Astrocyte of the spinal cord (primary cell): ENCODE data around the gene ARHGAP19.

Experiments
- DNase-seq: peaks from one replicate; pipeline ENCODE4 v3.0.0; 2011; ENCODE audit warnings: low read depth, low spot score
- H3K4me3 ChIP-seq: 2 replicates; pipeline ENCODE4 v1.5.1; 2011; ENCODE audit warnings: low read depth, mild to moderate bottlenecking, low read length, moderate library complexity
- in situ Hi-C: cut with HindIII; loops from 2 replicates; pipeline ENCODE4 v1.10.0; 2017; ENCODE audit warnings: low sequenced_read_pairs
- TF ChIP-seq, protein P1 (sequence below): IDR thresholded peaks from 2 replicates; pipeline ENCODE4 v1.5.1; 2012; ENCODE audit warnings: low read depth, mild to moderate bottlenecking, low read length, inconsistent platforms

Gene ARHGAP19

GRCh38 chr10:97224483-97225435 lies 67.7 kb downstream of the ARHGAP19 start:
- no peak for DNase-seq
- TF ChIP-seq, protein P1, sequence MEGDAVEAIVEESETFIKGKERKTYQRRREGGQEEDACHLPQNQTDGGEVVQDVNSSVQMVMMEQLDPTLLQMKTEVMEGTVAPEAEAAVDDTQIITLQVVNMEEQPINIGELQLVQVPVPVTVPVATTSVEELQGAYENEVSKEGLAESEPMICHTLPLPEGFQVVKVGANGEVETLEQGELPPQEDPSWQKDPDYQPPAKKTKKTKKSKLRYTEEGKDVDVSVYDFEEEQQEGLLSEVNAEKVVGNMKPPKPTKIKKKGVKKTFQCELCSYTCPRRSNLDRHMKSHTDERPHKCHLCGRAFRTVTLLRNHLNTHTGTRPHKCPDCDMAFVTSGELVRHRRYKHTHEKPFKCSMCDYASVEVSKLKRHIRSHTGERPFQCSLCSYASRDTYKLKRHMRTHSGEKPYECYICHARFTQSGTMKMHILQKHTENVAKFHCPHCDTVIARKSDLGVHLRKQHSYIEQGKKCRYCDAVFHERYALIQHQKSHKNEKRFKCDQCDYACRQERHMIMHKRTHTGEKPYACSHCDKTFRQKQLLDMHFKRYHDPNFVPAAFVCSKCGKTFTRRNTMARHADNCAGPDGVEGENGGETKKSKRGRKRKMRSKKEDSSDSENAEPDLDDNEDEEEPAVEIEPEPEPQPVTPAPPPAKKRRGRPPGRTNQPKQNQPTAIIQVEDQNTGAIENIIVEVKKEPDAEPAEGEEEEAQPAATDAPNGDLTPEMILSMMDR: no peak
- H3K4me3 ChIP-seq: no peak overlapping the region
- in situ Hi-C loops: no loop called here

DNA sequence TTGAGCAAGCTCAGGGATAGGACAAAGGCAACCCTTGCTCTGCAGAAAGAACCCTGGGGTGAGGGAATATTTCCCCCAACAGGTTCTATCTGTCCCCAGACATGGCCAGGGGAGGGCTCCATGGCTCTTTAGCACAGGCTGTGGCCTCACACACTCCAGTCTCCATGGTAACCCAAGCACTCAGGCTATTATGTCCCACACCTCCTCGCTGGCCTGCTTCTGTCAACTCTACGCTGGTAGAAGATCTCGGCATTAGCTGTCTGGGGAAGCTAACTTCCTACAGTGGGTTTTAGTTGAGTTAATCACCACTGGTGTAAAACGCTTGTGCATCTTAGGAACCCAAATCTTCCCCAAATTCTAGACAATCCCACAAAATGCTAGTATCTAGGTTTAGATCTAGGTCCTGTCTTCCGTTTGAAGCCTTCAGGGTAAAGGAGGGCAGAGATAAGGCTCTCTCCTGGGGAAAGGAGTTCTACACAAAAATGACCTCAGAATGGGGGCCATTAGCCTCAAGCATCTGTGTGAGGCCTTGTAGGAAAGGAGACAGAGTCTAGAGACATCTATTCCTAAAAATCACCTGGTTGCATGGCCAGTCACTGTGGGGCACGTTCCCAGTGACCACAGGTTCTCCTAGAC lies 70.0 kb downstream of the ARHGAP19 start:
- no peak overlapping the region for H3K4me3 ChIP-seq
- TF ChIP-seq, protein P1: no peak
- no peak for DNase-seq
- in situ Hi-C loops: no loop called here

- no peak for DNase-seq
- TF ChIP-seq, protein P1: no peak
- H3K4me3 ChIP-seq: no peak overlapping the region
- in situ Hi-C loops: no loop called here
Measured at GRCh38 chr10:97220355-97220754, 72.1 kb downstream of the ARHGAP19 start.

- DNase-seq: no peak
- in situ Hi-C loops: no loop called here
- TF ChIP-seq, protein P1: no peak
- H3K4me3 ChIP-seq: no peak overlapping the region
Measured at GRCh38 chr10:97217299-97217698, 75.1 kb downstream of the ARHGAP19 start.

DNA sequence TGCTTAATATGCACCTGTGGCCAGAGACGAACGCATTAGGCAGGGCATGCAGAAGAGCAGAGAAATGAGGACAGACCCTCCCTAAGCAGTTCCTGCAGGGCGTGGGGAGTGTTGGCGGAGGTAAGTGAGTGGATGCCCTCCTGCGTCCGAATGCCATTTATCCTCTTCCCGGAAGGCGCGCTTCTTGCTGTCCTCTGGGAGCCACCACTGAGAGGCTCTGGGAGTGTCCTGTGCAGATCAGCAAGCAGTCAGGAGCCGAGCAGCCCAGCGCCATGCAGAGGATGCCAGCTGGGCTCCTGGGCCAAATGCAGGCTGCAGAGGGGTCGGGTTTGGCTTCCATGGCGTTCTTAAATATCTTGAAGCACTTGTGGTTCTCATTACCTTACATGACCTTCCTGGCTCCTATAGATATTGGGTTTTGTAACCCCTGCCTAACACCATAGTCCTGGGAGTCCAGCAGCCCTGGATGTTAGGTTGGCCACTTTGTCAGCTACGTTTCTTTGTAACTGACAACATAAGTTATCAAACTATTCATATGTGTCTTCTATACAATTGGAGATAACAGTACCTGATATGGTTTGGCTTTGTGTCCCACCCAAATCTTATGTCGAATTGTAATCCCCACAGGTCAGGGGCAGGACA lies 76.7 kb downstream of the ARHGAP19 start:
- in situ Hi-C loops: no loop called here
- no peak overlapping the region for H3K4me3 ChIP-seq
- no peak for DNase-seq
- TF ChIP-seq, protein P1: no peak

DNA sequence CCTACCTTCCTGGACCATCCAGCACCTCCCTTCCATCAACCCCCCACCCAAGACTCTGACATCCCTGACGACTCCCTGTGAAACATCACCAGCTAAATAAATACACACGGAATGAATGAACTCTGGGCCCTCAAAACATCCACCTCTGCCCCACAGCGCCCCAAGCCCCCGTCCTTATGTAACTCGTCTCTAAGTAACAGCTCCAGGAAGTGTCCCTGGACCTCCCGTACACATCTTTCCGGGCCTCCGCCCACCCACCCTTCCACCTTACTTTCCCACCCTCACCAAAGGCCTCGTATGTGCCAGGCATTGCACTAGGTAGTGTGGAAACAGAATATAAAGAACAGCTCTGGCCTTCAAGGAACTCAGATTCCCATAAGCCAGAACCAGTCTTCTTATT lies 79.0 kb downstream of the ARHGAP19 start:
- TF ChIP-seq, protein P1: no peak
- no peak for DNase-seq
- in situ Hi-C loops: no loop called here
- no peak overlapping the region for H3K4me3 ChIP-seq
